Esophagus squamous epithelium (tissue), 4 donors: ENCODE results near the gene SIX3.

Experiments
- POLR2A ChIP-seq, 4 donors: fragments of 450-650 bp; IDR thresholded peaks; one replicate each; pipeline ENCODE4 v1.6.1; 2017; ENCODE audit warnings: antibody characterized with exemption in 4 of 4, mild to moderate bottlenecking in 4 of 4, moderate library complexity in 3 of 4
- TF ChIP-seq, protein P1 (sequence below), 6 experiments: fragments of 450-650 bp in 4 of 6; fragments of 200-600 bp in 2 of 6; sonication (generic) in 2 of 6; IDR thresholded peaks; one replicate each; pipeline ENCODE4 v1.5.1; 2016 to 2019; ENCODE audit warnings: antibody characterized with exemption in 6 of 6, mild to moderate bottlenecking in 4 of 6, moderate library complexity in 4 of 6

DNA sequence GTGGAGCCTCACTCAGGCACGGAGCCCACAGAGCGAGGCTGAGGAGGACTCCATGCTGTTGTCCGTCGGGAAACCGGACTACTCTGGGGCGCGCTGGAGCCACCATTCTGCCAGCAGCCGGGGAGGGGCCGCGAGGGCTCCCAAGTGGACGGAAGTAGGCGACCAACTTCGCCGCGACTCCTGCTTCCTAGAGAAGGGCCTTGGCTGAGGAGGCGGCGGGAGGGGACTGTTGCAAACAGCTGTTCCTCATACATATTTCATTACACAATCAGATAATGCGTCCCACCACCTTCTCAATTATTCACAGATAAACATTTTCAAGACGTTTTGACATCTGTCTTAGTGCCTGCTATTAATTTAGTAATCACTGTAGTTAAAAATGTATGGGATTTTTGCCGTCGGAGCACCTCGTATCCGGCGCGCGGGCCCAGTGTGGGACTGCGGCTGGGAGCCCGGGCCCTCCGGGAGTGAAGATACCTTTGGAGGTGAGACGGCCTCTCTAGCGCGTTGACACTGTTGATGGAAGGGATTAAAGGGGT lies 11.7 kb upstream of the SIX3 start:
- TF ChIP-seq, protein P1, sequence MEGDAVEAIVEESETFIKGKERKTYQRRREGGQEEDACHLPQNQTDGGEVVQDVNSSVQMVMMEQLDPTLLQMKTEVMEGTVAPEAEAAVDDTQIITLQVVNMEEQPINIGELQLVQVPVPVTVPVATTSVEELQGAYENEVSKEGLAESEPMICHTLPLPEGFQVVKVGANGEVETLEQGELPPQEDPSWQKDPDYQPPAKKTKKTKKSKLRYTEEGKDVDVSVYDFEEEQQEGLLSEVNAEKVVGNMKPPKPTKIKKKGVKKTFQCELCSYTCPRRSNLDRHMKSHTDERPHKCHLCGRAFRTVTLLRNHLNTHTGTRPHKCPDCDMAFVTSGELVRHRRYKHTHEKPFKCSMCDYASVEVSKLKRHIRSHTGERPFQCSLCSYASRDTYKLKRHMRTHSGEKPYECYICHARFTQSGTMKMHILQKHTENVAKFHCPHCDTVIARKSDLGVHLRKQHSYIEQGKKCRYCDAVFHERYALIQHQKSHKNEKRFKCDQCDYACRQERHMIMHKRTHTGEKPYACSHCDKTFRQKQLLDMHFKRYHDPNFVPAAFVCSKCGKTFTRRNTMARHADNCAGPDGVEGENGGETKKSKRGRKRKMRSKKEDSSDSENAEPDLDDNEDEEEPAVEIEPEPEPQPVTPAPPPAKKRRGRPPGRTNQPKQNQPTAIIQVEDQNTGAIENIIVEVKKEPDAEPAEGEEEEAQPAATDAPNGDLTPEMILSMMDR (IDR thresholded peaks at IDR 0.05): no peak
- TF ChIP-seq POLR2A (IDR thresholded peaks at IDR 0.05): no peak
